IPS-NIHi11 (cell line): ENCODE measurements around the gene AGPAT3.

Source experiments
- DNase-seq: peaks from one replicate; pipeline ENCODE4 v3.0.0; 2012; ENCODE audit warnings: mixed read lengths, low spot score

The AGPAT3 gene

GRCh38 chr21:44021064-44021463 lies 156.0 kb downstream of the AGPAT3 start:
- no peak for DNase-seq

- DNase-seq = no peak
Observed at GRCh38 chr21:44024257-44024656, 159.2 kb downstream of the AGPAT3 start.

GRCh38 chr21:44024887-44025353 lies 159.9 kb downstream of the AGPAT3 start:
- DNase-seq = no peak

- no peak for DNase-seq
Observed at GRCh38 chr21:44027607-44028286, 162.7 kb downstream of the AGPAT3 start.

- DNase-seq = no peak
Observed at GRCh38 chr21:44028287-44028659, 163.2 kb downstream of the AGPAT3 start.

GRCh38 chr21:44029460-44030087 lies 164.6 kb downstream of the AGPAT3 start:
- DNase-seq = no peak

- no peak for DNase-seq
Observed at GRCh38 chr21:44035244-44035643, 170.2 kb downstream of the AGPAT3 start.
